GM19193 (cell line): Measurements from ENCODE around the gene GFOD1.

Experiments
- POLR2A ChIP-seq: IDR thresholded peaks from 4 replicates; pipeline ENCODE4 v1.6.1; 2011; ENCODE audit not compliant: insufficient read depth, insufficient read length; ENCODE audit errors: extremely low read depth

Gene GFOD1

GRCh38 chr6:13465734-13466133 is 21.7 kb downstream of the GFOD1 start:
- no peak for TF ChIP-seq POLR2A

- no peak for TF ChIP-seq POLR2A
These were observed 23.5 kb downstream of the GFOD1 start for GRCh38 chr6:13463941-13464340.

DNA sequence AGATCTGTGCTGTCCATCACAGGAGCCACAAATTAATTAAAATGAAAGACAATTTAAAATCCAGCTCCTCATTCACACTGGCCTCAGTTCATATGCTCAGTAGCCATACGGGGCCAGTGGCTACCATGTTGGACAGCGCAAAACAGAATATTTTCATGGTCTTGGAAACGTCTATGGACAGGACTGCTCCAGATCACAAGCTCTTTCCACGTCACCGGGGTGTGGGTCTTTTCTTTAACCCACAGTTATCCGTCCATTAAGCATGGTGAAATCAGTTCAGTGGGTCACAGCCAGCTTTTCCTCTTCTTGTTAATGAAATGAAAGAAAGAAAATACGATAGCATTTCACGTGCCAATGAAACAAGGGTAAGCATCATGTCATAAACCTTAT is 24.1 kb downstream of the GFOD1 start:
- TF ChIP-seq POLR2A = no peak

- no peak for TF ChIP-seq POLR2A
These were observed 24.7 kb downstream of the GFOD1 start for GRCh38 chr6:13462458-13463327.

GRCh38 chr6:13461805-13462204 is 25.6 kb downstream of the GFOD1 start:
- TF ChIP-seq POLR2A = no peak

DNA sequence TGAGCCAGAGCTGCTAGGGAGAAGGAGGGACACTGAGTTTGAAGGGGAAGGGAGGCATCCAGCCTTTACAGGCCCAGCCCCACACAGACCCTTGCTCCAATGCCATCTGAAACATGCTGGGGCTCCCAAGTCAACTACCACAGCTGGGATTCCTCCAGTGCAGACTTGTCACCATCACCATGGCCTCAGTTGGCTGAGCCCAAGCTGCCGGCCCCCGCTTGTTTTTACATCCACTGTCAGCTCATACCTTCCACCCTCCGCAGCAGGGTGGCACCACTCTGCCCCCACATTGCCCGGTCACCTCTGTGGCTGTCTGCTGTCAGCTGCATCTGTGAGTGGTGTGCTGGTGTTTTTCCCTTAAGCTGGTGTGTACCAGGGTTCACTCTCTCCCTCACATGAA is 26.1 kb downstream of the GFOD1 start:
- TF ChIP-seq POLR2A = no peak

DNA sequence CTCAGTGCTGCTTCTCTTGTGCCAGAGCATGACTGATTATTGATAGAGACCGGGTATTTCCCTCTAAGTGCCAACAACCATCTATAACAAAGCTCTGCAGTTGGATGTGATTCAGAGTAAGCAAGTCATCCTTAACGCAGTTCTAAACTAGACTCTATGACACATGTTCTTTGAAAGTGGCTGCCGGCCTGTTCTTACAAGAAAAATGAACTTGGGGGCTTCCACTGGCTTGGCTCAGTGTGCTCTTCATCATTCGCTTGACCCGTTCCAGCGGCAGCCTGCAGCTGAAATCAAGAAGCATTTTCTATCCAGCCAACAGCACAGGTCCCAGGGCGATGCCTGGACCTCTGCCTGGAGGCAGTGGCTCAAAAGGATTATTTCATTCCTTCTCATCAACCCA is 29.8 kb downstream of the GFOD1 start:
- TF ChIP-seq POLR2A = no peak

GRCh38 chr6:13455552-13455966 is 31.8 kb downstream of the GFOD1 start:
- TF ChIP-seq POLR2A = no peak

DNA sequence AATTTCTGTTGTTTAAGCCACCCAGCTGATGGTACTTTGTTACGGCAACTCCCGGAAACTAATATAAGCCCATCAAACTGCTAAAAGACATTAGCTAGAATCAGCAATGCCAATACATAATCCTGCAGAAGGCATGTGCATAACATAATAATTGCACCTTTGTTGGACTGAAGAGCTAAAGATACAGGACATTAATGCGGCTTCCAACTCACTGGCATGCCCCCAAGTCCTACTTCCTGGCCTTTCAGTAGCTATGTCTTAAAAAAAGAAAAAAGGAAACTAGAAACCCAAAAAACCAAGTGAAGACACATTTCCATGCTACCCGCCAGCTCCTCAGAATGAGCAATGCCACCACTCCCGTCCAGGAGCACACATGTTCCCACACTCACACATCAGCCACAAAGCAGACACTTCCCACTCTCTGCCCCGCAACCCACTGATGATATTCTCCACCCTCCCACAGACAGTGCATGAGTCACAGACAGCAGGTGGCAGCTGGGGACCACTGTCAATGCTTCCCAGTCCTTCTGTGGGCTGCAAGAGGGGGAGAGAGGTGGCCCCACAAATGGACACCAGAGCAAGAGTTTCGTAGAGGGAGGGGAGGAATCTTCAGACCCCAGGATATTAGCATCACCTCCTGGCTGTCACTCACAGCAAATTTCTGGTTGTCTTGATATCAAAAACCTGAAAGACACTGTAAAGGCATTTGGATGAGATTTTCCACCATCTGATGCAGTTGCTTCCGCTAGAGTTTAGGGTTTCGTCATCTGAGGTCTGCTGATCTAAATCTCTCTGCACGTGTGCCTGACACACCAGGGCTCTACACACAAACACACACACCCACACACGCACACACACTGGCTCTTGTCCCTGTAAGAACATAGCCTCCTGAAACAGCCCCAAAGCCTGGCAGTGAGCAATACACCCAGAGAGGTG is 32.8 kb downstream of the GFOD1 start:
- no peak for TF ChIP-seq POLR2A

DNA sequence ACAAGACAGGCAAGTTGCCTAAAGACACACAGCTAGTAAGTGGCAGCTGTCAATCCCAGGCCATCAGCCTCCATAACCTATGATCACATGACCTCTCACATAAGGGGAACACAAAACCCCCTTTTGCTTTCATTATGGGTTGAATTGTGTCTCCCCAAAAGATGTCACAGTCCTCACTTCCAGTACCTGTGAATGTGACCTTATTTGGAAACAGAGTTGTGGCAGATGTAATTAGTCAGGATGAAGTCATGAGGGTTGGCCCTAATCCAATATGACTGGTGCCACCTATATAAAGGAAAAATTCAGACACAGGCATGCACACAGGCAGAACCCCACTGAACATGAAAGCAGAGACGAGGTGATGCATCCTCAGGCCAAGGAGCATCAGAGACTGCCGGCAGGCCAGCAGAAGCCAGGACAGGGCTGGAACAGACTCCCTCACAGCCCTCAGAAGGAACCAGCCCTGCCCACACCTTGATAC is 33.6 kb downstream of the GFOD1 start:
- peak; percentile 35 for TF ChIP-seq POLR2A

GRCh38 chr6:13453153-13453552 is 34.2 kb downstream of the GFOD1 start:
- TF ChIP-seq POLR2A = no peak

DNA sequence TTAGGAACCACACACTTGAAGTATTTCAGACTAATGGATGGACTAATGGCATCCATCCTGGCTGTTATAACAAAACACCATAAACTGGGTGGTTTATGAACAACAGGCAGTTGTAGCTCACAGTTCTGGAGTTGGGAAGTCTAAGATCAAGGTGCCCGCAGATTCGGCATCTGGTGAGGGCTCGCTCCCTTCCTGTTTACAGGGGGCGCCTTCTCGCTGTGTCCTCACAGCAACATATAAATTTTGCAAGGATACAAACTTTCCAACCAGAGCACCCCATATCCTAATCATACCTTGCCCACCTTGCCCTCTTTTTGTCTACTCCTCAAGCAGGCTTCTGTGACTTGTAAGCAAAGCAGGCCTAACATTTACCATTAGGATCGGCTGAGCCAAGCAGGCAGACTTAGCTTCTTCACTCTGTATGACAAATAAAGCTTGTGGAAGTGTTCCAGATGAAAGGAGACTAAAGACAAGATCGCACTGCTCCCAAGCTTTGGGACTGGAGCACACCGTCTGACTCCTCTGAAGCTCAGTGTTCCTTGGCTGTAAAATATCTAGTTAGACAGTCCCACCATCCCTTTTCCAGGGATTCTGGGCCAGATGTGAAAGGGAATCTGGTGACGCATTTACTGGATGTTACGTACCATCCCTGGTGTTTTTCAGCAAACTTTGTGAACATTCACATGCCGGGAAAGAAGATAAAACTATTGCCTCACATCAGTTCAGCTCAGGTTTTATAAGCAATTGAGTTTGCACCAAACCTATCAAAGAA is 34.9 kb downstream of the GFOD1 start:
- no peak for TF ChIP-seq POLR2A

- TF ChIP-seq POLR2A = no peak
These were observed 36.1 kb downstream of the GFOD1 start for GRCh38 chr6:13451181-13451895.

- TF ChIP-seq POLR2A = no peak
These were observed 36.8 kb downstream of the GFOD1 start for GRCh38 chr6:13450628-13451027.
